Testis (tissue), 5 donors: Measurements from ENCODE around the gene OTX2. TPM values are rescaled to one million over a fixed set of nuclear protein-coding genes. Genes with fewer than 3 reads are reported as not detected.

Source experiments
- DNase-seq: peaks from one replicate; pipeline ENCODE4 v3.0.0-alpha.2; 2019
- H3K27ac ChIP-seq, 2 donors: fragments of 200-600 bp; sonication (generic); one replicate each; pipeline ENCODE4 v1.5.1; 2019
- H3K27me3 ChIP-seq: fragments of 200-600 bp; sonication (generic); one replicate; pipeline ENCODE4 v1.5.1; 2019
- H3K36me3 ChIP-seq: fragments of 200-600 bp; sonication (generic); one replicate; pipeline ENCODE4 v1.5.1; 2017; ENCODE audit warnings: low read depth; ENCODE audit errors: missing control alignments
- H3K4me1 ChIP-seq: fragments of 200-600 bp; sonication (generic); one replicate; pipeline ENCODE4 v1.5.1; 2019
- H3K4me3 ChIP-seq, 2 donors: fragments of 200-600 bp; sonication (generic); one replicate each; pipeline ENCODE4 v1.5.1; 2017 to 2019
- H3K9me3 ChIP-seq: fragments of 200-600 bp; sonication (generic); one replicate; pipeline ENCODE4 v1.5.1; 2017
- POLR2A ChIP-seq: fragments of 450-650 bp; IDR thresholded peaks from one replicate; pipeline ENCODE4 v1.6.1; 2017; ENCODE audit warnings: antibody characterized with exemption, mild to moderate bottlenecking, moderate library complexity
- WGBS, 2 donors: methylation state at CpG; one replicate each; pipeline ENCODE4 v1.1.5; 2018; 5-methylcytosine and 5-hydroxymethylcytosine counted together
- intact Hi-C: fragments of 100-400 bp; cut with DNase I; formaldehyde crosslinking; loops from one replicate; pipeline ENCODE4 v1.15.1; 2023; ENCODE audit warnings: low total_unique reads
- long read RNA-seq, 2 donors: transcript quantifications; one replicate each; lab custom pipeline, GENCODE V29; 2026
- polyA plus RNA-seq: library from polyadenylated mRNA; stranded (reverse); fragments of 350-450 nt; fragmentation: Illumina TruSeq; extraction: RNeasy Lipid Tissue Mini Kit (QIAGEN cat#74804); gene quantifications from one replicate; pipeline ENCODE4 v1.2.3, GENCODE V29; 2014; ENCODE audit warnings: low read depth, low replicate concordance; ENCODE audit not compliant: insufficient read depth
- total RNA-seq, 2 donors: library from RNA; depleted of rRNA; stranded (reverse); fragments of >200 nt; gene quantifications; one replicate each; pipeline ENCODE4 v1.2.3, GENCODE V29; 2016
- TF ChIP-seq, protein P1 (sequence below), 3 experiments: fragments of 450-650 bp in 2 of 3; fragments of 200-600 bp in 1 of 3; sonication (generic) in 1 of 3; IDR thresholded peaks; one replicate each; pipeline ENCODE4 v1.5.1; 2016 to 2019; ENCODE audit warnings: antibody characterized with exemption in 3 of 3, mild to moderate bottlenecking in 2 of 3, moderate library complexity in 1 of 3

The OTX2 gene
- total RNA-seq (not detected), polyA plus RNA-seq (0.50 TPM)
- long read RNA-seq, donor 1, result 0 reads
- long read RNA-seq, donor 2, partial matches to known transcripts, result 0 of 1 reads
- long read RNA-seq, donor 2, other reads (novel, unspliced or antisense), result 0 of 1 reads

DNA sequence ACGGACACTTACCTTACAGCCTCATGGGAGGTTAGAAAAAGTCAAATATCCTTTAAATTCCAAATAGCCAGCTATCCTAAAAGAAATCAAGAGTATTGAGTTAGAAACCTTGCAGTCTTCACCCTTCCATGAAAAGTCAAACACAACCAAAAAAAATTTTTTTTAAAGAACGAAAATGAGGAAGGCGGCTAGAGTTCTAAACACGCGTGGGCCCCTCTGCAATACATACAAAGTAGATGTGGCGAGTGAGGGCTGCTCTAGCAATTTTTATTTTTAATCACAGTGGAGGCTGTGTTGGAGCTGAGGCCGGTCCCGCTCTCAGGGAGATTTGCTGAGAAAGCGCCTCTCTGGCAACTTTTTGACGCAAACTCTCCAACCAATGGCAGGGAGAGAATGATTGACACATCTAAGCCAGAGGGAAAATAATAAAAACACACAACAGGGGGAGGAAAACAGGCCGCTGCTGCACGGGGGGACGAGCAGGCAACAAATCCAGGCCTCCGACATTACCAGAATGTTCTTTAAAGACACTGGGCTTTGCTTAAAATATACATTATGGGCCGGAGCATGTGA lies at the start of gene OTX2:
TSS of gene OTX2 (minus strand) at position 333 of the 573 bp plus-strand sequence. CDS start 5,023 bp downstream, outside the sequence.
- H3K4me3 ChIP-seq, result peak within 1 kb of the TSS; percentile 7 to 44
- intact Hi-C loops, result no loop called here
- no peak within 1 kb of the TSS for H3K27ac ChIP-seq
- no peaks in the 10 kb centered on the region for H3K27me3 ChIP-seq
- WGBS, 2 donors, result 15 to 19% methylated on average over 15 of the region's 15 CpGs
- H3K36me3 ChIP-seq, result no peaks in the 10 kb centered on the region
- no peak for DNase-seq
- no peaks in the 10 kb centered on the region for H3K9me3 ChIP-seq
- no peak for TF ChIP-seq POLR2A
- TF ChIP-seq, protein P1, sequence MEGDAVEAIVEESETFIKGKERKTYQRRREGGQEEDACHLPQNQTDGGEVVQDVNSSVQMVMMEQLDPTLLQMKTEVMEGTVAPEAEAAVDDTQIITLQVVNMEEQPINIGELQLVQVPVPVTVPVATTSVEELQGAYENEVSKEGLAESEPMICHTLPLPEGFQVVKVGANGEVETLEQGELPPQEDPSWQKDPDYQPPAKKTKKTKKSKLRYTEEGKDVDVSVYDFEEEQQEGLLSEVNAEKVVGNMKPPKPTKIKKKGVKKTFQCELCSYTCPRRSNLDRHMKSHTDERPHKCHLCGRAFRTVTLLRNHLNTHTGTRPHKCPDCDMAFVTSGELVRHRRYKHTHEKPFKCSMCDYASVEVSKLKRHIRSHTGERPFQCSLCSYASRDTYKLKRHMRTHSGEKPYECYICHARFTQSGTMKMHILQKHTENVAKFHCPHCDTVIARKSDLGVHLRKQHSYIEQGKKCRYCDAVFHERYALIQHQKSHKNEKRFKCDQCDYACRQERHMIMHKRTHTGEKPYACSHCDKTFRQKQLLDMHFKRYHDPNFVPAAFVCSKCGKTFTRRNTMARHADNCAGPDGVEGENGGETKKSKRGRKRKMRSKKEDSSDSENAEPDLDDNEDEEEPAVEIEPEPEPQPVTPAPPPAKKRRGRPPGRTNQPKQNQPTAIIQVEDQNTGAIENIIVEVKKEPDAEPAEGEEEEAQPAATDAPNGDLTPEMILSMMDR (IDR thresholded peaks at IDR 0.05), result no peak
- peaks cover 4% of the 10 kb centered on the region for H3K4me1 ChIP-seq

DNA sequence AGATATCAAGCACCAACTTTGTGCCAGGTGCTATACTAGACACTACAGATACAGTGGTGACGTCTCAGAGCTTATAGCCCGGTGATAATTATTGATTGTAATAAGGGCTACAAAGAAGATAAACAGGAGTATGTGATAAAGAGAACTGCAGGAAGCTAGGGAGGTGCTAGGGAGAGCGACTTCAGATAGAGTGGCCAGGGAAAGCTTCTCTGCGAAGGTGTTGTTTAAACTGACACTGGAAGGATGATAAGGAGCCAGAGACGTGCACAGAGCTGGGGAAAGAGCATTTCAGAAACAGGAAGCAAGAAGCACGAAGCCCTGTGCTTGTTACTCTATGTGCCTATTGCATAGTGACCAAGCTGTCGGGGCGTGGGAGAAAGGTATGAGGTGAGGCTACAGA lies 48.1 kb upstream of the OTX2 start:
- H3K36me3 ChIP-seq, result no peaks in the 10 kb centered on the region
- no peaks in the 10 kb centered on the region for H3K4me1 ChIP-seq
- no peak overlapping the region for H3K4me3 ChIP-seq
- H3K27me3 ChIP-seq, result no peaks in the 10 kb centered on the region
- intact Hi-C loops, result no loop called here
- TF ChIP-seq, protein P1 (IDR thresholded peaks at IDR 0.05), result no peak
- TF ChIP-seq POLR2A, result no peak
- H3K9me3 ChIP-seq, result no peaks in the 10 kb centered on the region
- H3K27ac ChIP-seq, result no peak overlapping the region
- 29 to 35% methylated on average over 8 of the region's 8 CpGs for WGBS, 2 donors
- DNase-seq, result no peak

DNA sequence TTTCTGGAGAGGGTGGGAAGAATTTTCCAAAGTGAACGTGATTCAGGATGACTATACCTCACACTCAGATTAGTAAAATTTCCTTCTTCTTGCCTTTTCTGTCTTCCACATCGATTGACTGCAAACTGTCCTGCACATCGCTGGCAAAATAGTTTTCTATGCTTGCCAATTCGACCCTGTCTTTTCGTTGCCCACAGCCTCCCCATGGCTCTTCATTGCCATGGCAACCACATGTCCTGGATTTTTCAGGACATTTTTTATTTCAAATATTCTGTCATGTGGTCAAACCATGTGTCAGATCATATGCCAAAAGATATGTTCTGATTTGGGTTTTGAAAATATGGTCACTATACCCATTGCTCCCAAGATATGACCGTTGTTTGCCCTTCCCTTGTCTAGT lies 46.9 kb upstream of the OTX2 start:
- intact Hi-C loops, result no loop called here
- no peaks in the 10 kb centered on the region for H3K27me3 ChIP-seq
- TF ChIP-seq POLR2A, result no peak
- TF ChIP-seq, protein P1 (IDR thresholded peaks at IDR 0.05), result no peak

DNA sequence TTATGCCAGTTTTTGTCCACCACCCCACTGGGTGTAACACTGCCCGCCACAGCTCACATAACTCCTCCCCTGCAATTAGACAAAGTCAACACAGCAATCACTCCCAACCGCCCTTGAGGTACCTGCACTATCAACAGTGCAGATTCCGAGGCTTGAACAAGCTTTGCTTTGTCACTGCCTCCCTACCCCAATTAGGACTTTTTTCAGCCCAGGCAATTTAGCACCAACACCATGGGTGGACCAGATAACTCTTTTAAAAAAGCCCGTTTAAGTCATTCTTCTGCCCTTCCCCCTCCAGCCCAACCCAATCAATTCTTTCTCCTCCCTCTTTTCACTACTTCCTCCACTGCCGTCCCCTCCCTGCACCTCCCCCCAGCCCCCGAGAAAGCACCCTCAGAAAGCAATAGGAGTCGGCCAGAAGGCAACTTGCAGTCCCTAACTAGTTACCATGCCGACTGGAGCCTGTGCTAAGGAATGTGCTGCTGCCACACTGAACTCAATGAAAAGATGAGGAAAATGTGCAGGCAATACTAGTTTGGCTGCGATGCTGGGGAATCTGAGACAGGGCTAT lies 45.7 kb upstream of the OTX2 start:
- WGBS, 2 donors, result 6 to 9% methylated on average over 9 of the region's 9 CpGs
- Histone ChIP-seq H3K27ac (no peak overlapping the region), H3K4me3 (no peak overlapping the region), H3K9me3 (no peaks in the 10 kb centered on the region), H3K4me1 (no peaks in the 10 kb centered on the region), H3K27me3 (no peaks in the 10 kb centered on the region), H3K36me3 (no peaks in the 10 kb centered on the region)
- TF ChIP-seq POLR2A, result no peak
- TF ChIP-seq, protein P1 (IDR thresholded peaks at IDR 0.05), result no peak
- intact Hi-C loops, result no loop called here
- no peak for DNase-seq

More for the DNA sequence above, 46.9 kb upstream of the OTX2 start:
- Histone ChIP-seq H3K9me3 (no peaks in the 10 kb centered on the region), H3K27ac (no peak overlapping the region), H3K36me3 (no peaks in the 10 kb centered on the region), H3K4me3 (no peak overlapping the region), H3K4me1 (no peaks in the 10 kb centered on the region)
- no peak for DNase-seq
- WGBS, 2 donors, result 70 to 78% methylated on average over 6 of the region's 6 CpGs
